Upper lobe of right lung (tissue), 1 donor: ENCODE data around the gene ANAPC2. TPM values are rescaled to one million over a fixed set of nuclear protein-coding genes. Genes with fewer than 3 reads are reported as not detected.

Experiments used
- ATAC-seq: fragments of 200-7000 bp; cut with Tn5 transposase; one replicate; pipeline ENCODE4 v1.9.1; 2020; ENCODE audit warnings: mild to moderate bottlenecking, moderate library complexity
- DNase-seq: peaks from one replicate; pipeline ENCODE4 v3.0.0-alpha.2; 2020
- H3K27ac ChIP-seq: fragments of 200-600 bp; one replicate; pipeline ENCODE4 v1.8.0; 2022
- H3K27me3 ChIP-seq: fragments of 200-600 bp; one replicate; pipeline ENCODE4 v1.8.0; 2022; ENCODE audit warnings: mild to moderate bottlenecking
- H3K36me3 ChIP-seq: fragments of 200-600 bp; one replicate; pipeline ENCODE4 v1.8.0; 2022
- H3K4me1 ChIP-seq: fragments of 200-600 bp; one replicate; pipeline ENCODE4 v1.8.0; 2022
- H3K4me3 ChIP-seq: fragments of 200-600 bp; one replicate; pipeline ENCODE4 v1.8.0; 2022; ENCODE audit warnings: mild to moderate bottlenecking
- H3K9me3 ChIP-seq: fragments of 200-600 bp; one replicate; pipeline ENCODE4 v1.8.0; 2022
- intact Hi-C: fragments of 100-400 bp; cut with DNase I; formaldehyde crosslinking; loops from one replicate; pipeline ENCODE4 v1.11.0; 2022
- total RNA-seq: library from RNA; stranded (reverse); fragmentation: NEBNext Ultra II Directional; extraction: Animal tissue kit (Norgen Biotek cat#: 25700); gene quantifications from one replicate; pipeline ENCODE4 v1.2.1, GENCODE V29; 2021
- TF ChIP-seq, protein P1 (sequence below): fragments of 200-600 bp; IDR thresholded peaks from one replicate; pipeline ENCODE4 v1.8.0; 2022; ENCODE audit warnings: antibody characterized with exemption
- donor health status: DM: no; HTN: yes; CAD: no; lungs with severe emphysema.

ANAPC2 gene
- total RNA-seq, 1 donor from 2014 or later = 51.4 TPM

DNA sequence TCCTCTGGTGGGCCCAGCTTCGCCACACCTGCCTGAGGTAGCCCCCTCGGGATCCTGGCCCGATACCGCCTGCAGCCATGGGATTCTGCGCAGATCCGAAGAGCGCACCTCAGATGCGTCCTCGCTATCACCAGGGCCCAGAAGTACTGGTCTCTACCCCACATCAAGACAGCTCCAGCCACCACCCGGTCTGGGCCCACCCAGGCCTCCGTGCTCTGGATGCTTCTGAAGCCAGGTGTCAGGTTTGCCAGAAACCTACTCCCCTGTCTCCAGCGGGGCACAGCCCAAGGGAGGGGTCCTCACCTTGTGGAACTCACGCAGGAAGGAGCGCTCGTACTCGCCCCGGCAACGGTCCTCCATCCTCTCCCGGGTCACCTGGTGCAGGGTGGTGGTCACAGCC is 2.4 kb downstream of the ANAPC2 start:
- H3K9me3 ChIP-seq = no peaks in the 10 kb centered on the region
- DNase-seq (no peak), ATAC-seq (no peak)
- peaks cover 34% of the 10 kb centered on the region for H3K4me1 ChIP-seq
- TF ChIP-seq, protein P1, sequence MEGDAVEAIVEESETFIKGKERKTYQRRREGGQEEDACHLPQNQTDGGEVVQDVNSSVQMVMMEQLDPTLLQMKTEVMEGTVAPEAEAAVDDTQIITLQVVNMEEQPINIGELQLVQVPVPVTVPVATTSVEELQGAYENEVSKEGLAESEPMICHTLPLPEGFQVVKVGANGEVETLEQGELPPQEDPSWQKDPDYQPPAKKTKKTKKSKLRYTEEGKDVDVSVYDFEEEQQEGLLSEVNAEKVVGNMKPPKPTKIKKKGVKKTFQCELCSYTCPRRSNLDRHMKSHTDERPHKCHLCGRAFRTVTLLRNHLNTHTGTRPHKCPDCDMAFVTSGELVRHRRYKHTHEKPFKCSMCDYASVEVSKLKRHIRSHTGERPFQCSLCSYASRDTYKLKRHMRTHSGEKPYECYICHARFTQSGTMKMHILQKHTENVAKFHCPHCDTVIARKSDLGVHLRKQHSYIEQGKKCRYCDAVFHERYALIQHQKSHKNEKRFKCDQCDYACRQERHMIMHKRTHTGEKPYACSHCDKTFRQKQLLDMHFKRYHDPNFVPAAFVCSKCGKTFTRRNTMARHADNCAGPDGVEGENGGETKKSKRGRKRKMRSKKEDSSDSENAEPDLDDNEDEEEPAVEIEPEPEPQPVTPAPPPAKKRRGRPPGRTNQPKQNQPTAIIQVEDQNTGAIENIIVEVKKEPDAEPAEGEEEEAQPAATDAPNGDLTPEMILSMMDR = no peak
- H3K27ac ChIP-seq = no peak overlapping the region
- intact Hi-C loops = no loop called here
- peaks cover 58% of the 10 kb centered on the region for H3K36me3 ChIP-seq
- H3K4me3 ChIP-seq = no peak overlapping the region
- no peaks in the 10 kb centered on the region for H3K27me3 ChIP-seq

DNA sequence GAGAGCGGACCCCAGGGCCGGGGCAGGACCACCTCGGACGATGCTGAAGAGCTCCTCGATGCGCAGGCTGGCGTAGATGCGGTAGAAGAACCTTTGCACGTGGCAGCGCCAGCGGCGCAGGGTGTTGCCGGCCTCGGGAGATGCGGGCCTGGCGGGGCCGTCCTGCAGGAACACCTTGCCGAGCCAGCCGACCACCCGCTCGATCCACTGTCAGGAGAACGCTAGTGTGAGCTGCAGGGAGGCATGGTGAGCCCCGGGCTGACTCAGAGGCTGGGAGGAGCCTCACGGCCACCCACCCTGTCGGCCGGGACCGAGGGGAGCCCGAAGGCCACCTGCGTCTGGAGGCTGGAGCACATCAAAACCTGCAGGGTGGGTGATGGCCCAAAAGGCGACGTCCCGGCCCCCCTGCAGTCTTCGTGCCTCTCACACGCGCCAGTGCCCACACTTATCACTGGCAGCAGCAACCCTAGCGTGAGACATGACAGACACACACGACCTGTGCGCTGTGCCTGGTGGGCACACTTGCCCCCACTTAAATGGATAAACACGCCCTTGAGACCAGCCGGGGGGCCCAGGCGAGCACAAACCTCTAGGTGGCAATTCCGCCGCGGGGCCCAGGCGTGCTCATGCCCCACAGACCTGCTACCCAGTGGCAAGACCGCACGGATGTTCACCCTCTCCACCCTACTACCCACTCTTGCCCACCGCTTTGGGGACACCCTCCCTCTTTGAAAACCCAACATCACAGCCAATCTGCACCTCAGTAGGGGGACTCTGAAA is 3.3 kb downstream of the ANAPC2 start:
- TF ChIP-seq, protein P1 = no peak
- H3K27ac ChIP-seq = no peak overlapping the region
- peaks cover 58% of the 10 kb centered on the region for H3K36me3 ChIP-seq
- H3K4me3 ChIP-seq = no peak overlapping the region
- no peak for DNase-seq
- no peaks in the 10 kb centered on the region for H3K27me3 ChIP-seq
- peaks cover 30% of the 10 kb centered on the region for H3K4me1 ChIP-seq
- intact Hi-C loops = no loop called here
- no peaks in the 10 kb centered on the region for H3K9me3 ChIP-seq
- no peak for ATAC-seq

DNA sequence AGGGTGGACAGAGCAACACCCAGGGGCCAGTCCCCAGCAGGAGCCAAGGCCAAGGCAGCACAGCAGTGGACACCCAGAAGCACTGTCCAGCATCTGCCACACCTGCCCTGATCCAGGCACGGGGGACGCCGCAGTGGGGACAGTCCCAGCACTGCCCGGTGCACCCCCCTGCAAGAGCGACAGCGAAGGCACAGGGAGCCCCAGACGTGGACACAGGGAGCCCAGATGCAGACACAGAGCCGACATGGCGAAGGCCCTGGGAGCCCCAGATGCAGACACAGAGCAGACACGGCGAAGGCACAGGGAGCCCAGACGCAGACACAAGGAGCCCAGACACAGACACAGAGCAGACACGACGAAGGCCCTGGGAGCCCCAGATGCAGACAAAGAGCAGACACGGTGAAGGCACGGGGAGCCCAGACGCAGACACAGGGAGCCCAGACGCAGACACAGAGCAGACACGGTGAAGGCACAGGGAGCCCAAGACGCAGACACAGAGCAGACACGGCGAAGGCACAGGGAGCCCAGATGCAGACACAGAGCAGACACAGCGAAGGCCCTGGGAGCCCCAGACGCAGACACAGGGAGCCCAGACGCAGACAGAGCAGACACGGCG is 4.3 kb downstream of the ANAPC2 start:
- ATAC-seq (no peak), DNase-seq (no peak)
- no peak overlapping the region for H3K27ac ChIP-seq
- H3K4me1 ChIP-seq = peaks cover 20% of the 10 kb centered on the region
- TF ChIP-seq, protein P1 = no peak
- no peaks in the 10 kb centered on the region for H3K9me3 ChIP-seq
- H3K27me3 ChIP-seq = no peaks in the 10 kb centered on the region
- H3K4me3 ChIP-seq = no peak overlapping the region
- peaks cover 63% of the 10 kb centered on the region for H3K36me3 ChIP-seq
- intact Hi-C loops = no loop called here

DNA sequence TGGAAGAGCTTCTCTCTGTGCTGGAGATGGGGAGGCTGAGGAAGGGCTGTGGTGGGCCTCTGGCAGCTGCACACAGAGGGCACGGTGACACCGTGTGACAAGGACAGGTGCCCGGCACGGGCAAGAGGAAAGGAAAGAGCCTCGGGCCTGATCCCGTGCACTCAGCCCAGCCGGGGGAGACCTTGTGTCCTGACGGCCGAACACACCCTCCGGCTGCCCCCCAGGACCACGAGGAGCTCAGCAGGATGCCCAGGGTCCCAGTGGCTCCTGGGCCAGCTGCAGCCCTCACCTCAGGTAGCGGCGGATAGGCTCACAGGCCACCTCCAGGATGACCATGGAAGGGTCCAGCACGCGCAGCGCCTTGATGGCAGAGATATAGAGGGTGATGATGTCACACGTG is 5.5 kb downstream of the ANAPC2 start:
- Histone ChIP-seq H3K27me3 (no peaks in the 10 kb centered on the region), H3K27ac (no peak overlapping the region), H3K36me3 (peaks cover 73% of the 10 kb centered on the region), H3K4me1 (peaks cover 19% of the 10 kb centered on the region), H3K9me3 (no peaks in the 10 kb centered on the region), H3K4me3 (no peak overlapping the region)
- TF ChIP-seq, protein P1 = no peak
- DNase-seq (no peak), ATAC-seq (no peak)
- intact Hi-C loops = no loop called here

DNA sequence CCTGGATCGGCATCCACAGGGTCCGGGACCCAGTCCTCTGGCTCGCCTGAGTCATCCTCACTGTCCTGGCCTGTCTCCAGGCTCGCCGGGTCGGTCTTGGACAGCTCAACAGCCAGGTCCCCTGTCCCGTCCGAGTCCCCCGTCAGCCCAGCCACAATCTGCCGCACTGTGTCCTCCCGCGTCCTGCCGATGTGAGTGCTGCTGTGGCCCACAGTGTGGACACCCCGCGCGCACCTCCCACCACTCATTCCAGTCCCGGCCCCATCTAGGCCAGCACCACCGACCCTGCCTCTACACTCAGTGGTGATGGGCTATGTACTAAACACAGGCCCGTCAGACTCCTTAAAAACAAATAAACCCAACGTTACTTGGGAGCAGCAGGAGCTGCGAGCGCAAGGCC is 6.7 kb downstream of the ANAPC2 start:
- no peaks in the 10 kb centered on the region for H3K27me3 ChIP-seq
- ATAC-seq (no peak), DNase-seq (no peak)
- no peaks in the 10 kb centered on the region for H3K9me3 ChIP-seq
- intact Hi-C loops = no loop called here
- TF ChIP-seq, protein P1 = no peak
- H3K4me1 ChIP-seq = peaks cover 8% of the 10 kb centered on the region
- H3K4me3 ChIP-seq = no peak overlapping the region
- peaks cover 70% of the 10 kb centered on the region for H3K36me3 ChIP-seq
- no peak overlapping the region for H3K27ac ChIP-seq
